HepG2 (cell line): Measurements from ENCODE around the gene TBATA. TPM values are rescaled to one million over a fixed set of nuclear protein-coding genes. Genes with fewer than 3 reads are reported as not detected.
A peak's percentile ranks its signal among the peaks of the same experiment; 100 is the strongest.

Source experiments
- ATAC-seq: fragments of 200-7000 bp; cut with Tn5 transposase; 3 replicates; pipeline ENCODE4 v1.9.1; 2020; ENCODE audit warnings: mild to moderate bottlenecking, moderate library complexity
- BruUV-seq: library from RNA; stranded (reverse); fragments of 400-500 nt; replicated peaks from 2 replicates; lab custom pipeline; 2021; lab: Mats Ljungman, UMichigan
- CTCF ChIA-PET: fragments of 300-600 bp; formaldehyde crosslinking; extraction: SDS; loops from one replicate; lab custom pipeline; 2021; ENCODE audit warnings: low total read pairs, inconsistent platforms, low intra/inter-chr PET ratio; lab: Yijun Ruan, JAX
- POLR2A ChIA-PET: fragments of 350-600 bp; sonication (Branson Sonifier 250); formaldehyde crosslinking; loops from one replicate; lab custom pipeline; 2020; ENCODE audit warnings: antibody characterized with exemption, inconsistent platforms; lab: Yijun Ruan, JAX
- DNase-seq: peaks from one replicate; pipeline ENCODE4 v3.0.0-alpha.2; 2015; ENCODE audit warnings: low spot score
- FAIRE-seq: peaks from 3 replicates; lab custom pipeline; 2011; peaks lifted over from hg19 to GRCh38; lab: Jason Lieb, UNC
- H2AFZ ChIP-seq: one replicate; pipeline ENCODE4 v1.6.1; 2011; ENCODE audit warnings: low read length, inconsistent platforms
- H3K27ac ChIP-seq: fragments of 300-600 bp; 3 replicates; pipeline ENCODE4 v1.8.0; 2011; ENCODE audit warnings: mixed run types, mild to moderate bottlenecking, mixed read lengths, low read length, inconsistent platforms; ENCODE audit not compliant: insufficient read depth; ENCODE audit errors: extremely low read length
- H3K27me3 ChIP-seq, 2 experiments: fragments of 200-600 bp in 1 of 2; 2 replicates in 1 of 2; 3 replicates in 1 of 2; pipeline versions ENCODE4 v1.6.0 to v1.8.0; 2011; ENCODE audit warnings: low read length in 2 of 2, mild to moderate bottlenecking in 2 of 2, moderate library complexity in 2 of 2, inconsistent platforms in 1 of 2; ENCODE audit not compliant: insufficient read depth in 2 of 2, control insufficient read depth in 1 of 2
- H3K36me3 ChIP-seq, 2 experiments: fragments of 200-600 bp in 1 of 2; replicated peaks in 1 of 2; 2 replicates in 1 of 2; 3 replicates in 1 of 2; pipeline versions ENCODE4 v1.5.1 to v1.8.0; 2011; ENCODE audit warnings: low read length in 2 of 2, inconsistent platforms in 1 of 2; ENCODE audit not compliant: insufficient read depth in 2 of 2, control insufficient read depth in 1 of 2
- H3K4me1 ChIP-seq: 2 replicates; pipeline ENCODE4 v1.5.1; 2012; ENCODE audit warnings: low read length, inconsistent platforms; ENCODE audit not compliant: insufficient read depth
- H3K4me2 ChIP-seq: 2 replicates; pipeline ENCODE4 v1.6.0; 2011; ENCODE audit warnings: low read depth, low read length, inconsistent platforms
- H3K4me3 ChIP-seq, 3 experiments: fragments of 200-600 bp in 1 of 3; sonication (generic), shearing (Covaris generic) in 1 of 3; replicated peaks in 1 of 3; 2 replicates each; pipeline ENCODE4 v1.5.1; 2011 to 2016; ENCODE audit warnings: low read length in 3 of 3, inconsistent platforms in 2 of 3, low read depth in 2 of 3, mild to moderate bottlenecking in 2 of 3, control low read depth in 1 of 3, mixed read lengths in 1 of 3; ENCODE audit not compliant: insufficient read depth in 1 of 3
- H3K79me2 ChIP-seq: one replicate; pipeline ENCODE4 v1.6.1; 2011; ENCODE audit warnings: low read length, inconsistent platforms; ENCODE audit not compliant: insufficient read depth
- H3K9ac ChIP-seq: 2 replicates; pipeline ENCODE4 v1.6.0; 2011; ENCODE audit warnings: mild to moderate bottlenecking, low read depth, low read length, inconsistent platforms; ENCODE audit not compliant: insufficient read depth
- H3K9me3 ChIP-seq: 2 replicates; pipeline ENCODE4 v1.5.1; 2012; ENCODE audit warnings: mild to moderate bottlenecking, low read length
- H4K20me1 ChIP-seq: 2 replicates; pipeline ENCODE4 v1.6.0; 2011; ENCODE audit warnings: inconsistent platforms, mild to moderate bottlenecking, low read length, moderate library complexity; ENCODE audit not compliant: insufficient read depth
- AHR ChIP-seq: IDR thresholded peaks from 2 replicates; pipeline ENCODE4 v1.6.1; 2018; ENCODE audit warnings: missing genetic modification reagents, missing compliant biosample characterization
- ARNT2 ChIP-seq: sonication (generic); formaldehyde crosslinking; IDR thresholded peaks from 2 replicates; pipeline ENCODE4 v1.8.0; 2022; ENCODE audit warnings: mild to moderate bottlenecking, low read depth, missing genetic modification reagents, moderate library complexity
- ATRX ChIP-seq: sonication (generic); formaldehyde crosslinking; IDR thresholded peaks from 2 replicates; pipeline ENCODE4 v1.4.0; 2020; ENCODE audit warnings: missing genetic modification reagents, borderline replicate concordance
- GABPA ChIP-seq, 2 experiments: IDR thresholded peaks; 2 replicates each; pipeline ENCODE4 v1.6.1; 2011 to 2016; ENCODE audit warnings: low read depth in 2 of 2, low read length in 1 of 2, missing biosample characterization in 1 of 2, missing genetic modification characterization in 1 of 2
- KDM4B ChIP-seq: sonication (generic); formaldehyde crosslinking; IDR thresholded peaks from 2 replicates; pipeline ENCODE4 v1.4.0; 2020; ENCODE audit warnings: missing genetic modification reagents
- POLR2AphosphoS2 ChIP-seq: IDR thresholded peaks from 2 replicates; pipeline ENCODE4 v1.6.1; 2011; ENCODE audit warnings: low read depth, low read length, improper control_type of control experiment
- PRDM15 ChIP-seq: sonication (generic); formaldehyde crosslinking; IDR thresholded peaks from 2 replicates; pipeline ENCODE4 v1.4.0; 2020; ENCODE audit warnings: missing genetic modification reagents
- RFX5 ChIP-seq: IDR thresholded peaks from 2 replicates; pipeline ENCODE4 v1.6.1; 2011; ENCODE audit warnings: low read depth, low read length, improper control_type of control experiment
- SMAD9 ChIP-seq: sonication (generic); formaldehyde crosslinking; IDR thresholded peaks from 2 replicates; pipeline ENCODE4 v1.5.1; 2020; ENCODE audit warnings: mild to moderate bottlenecking, missing genetic modification reagents
- SOX13 ChIP-seq, 3 experiments: fragments of 450-650 bp in 1 of 3; sonication (generic) in 1 of 3; formaldehyde crosslinking in 1 of 3; IDR thresholded peaks in 2 of 3; conservative IDR thresholded peaks in 1 of 3; 2 replicates each; pipeline versions ENCODE4 v1.5.0 to v1.6.1; 2016 to 2020; ENCODE audit warnings: antibody characterized with exemption in 1 of 3, mild to moderate bottlenecking in 1 of 3, missing compliant biosample characterization in 1 of 3, missing genetic modification reagents in 1 of 3, moderate library complexity in 1 of 3
- STAG1 ChIP-seq: sonication (generic); formaldehyde crosslinking; IDR thresholded peaks from 2 replicates; pipeline ENCODE4 v1.4.0; 2020; ENCODE audit warnings: missing genetic modification reagents
- ZNF205 ChIP-seq: IDR thresholded peaks from 2 replicates; pipeline ENCODE4 v1.6.1; 2018; ENCODE audit warnings: missing biosample characterization, missing genetic modification reagents
- ZNF280B ChIP-seq: sonication (generic); formaldehyde crosslinking; IDR thresholded peaks from 2 replicates; pipeline ENCODE4 v1.5.0; 2020; ENCODE audit warnings: missing genetic modification reagents, mild to moderate bottlenecking, borderline replicate concordance
- ZNF292 ChIP-seq: sonication (generic); formaldehyde crosslinking; IDR thresholded peaks from 2 replicates; pipeline ENCODE4 v1.8.1; 2022; ENCODE audit warnings: mild to moderate bottlenecking, low read depth, missing genetic modification reagents, borderline replicate concordance
- ZNF713 ChIP-seq: sonication (generic); formaldehyde crosslinking; IDR thresholded peaks from 2 replicates; pipeline ENCODE4 v1.4.0; 2020; ENCODE audit warnings: mild to moderate bottlenecking, missing genetic modification reagents
- ZNF749 ChIP-seq: sonication (generic); formaldehyde crosslinking; IDR thresholded peaks from 2 replicates; pipeline ENCODE4 v1.8.0; 2022; ENCODE audit warnings: mild to moderate bottlenecking, missing genetic modification reagents, moderate library complexity, borderline replicate concordance
- ZNF839 ChIP-seq: sonication (generic); formaldehyde crosslinking; IDR thresholded peaks from 2 replicates; pipeline ENCODE4 v1.4.0; 2020; ENCODE audit warnings: missing genetic modification reagents, mild to moderate bottlenecking, borderline replicate concordance
- WGBS: methylation state at CpG from one replicate; pipeline ENCODE4 v1.1.6; 2017; ENCODE audit warnings: low lambda C conversion rate; 5-methylcytosine and 5-hydroxymethylcytosine counted together
- in situ Hi-C: cut with HindIII; loops from 2 replicates; pipeline ENCODE4 v1.10.0; 2017; ENCODE audit warnings: low pct_unique_long_range_greater_than_20kb; ENCODE audit not compliant: extremely low pct_ligation_motif_present
- intact Hi-C: fragments of 100-400 bp; cut with micrococcal nuclease; formaldehyde crosslinking; loops from one replicate; pipeline ENCODE4 v1.10.0; 2022; ENCODE audit not compliant: unreplicated experiment
- polyA plus RNA-seq, 8 experiments: library from polyadenylated mRNA; depleted of rRNA in 3 of 8; stranded (reverse) in 7 of 8; unstranded in 1 of 8; fragments of >200 nt; fragmentation: Illumina TruSeq in 4 of 8; extraction: Trizol in 4 of 8; gene quantifications; 2 replicates each; pipeline versions ENCODE4 v1.2.1 to v1.2.3, GENCODE V29; 2011 to 2016; ENCODE audit warnings: low read depth in 4 of 8, missing spikeins in 1 of 8, mixed read lengths in 1 of 8; ENCODE audit not compliant: insufficient read depth in 1 of 8
- total RNA-seq, 5 experiments: library from RNA; depleted of rRNA; stranded (reverse); fragments of >200 nt; fragmentation: Illumina TruSeq; extraction: Trizol; gene quantifications; 2 replicates each; pipeline ENCODE4 v1.2.3, GENCODE V29; 2016; ENCODE audit warnings: low read depth in 1 of 5

TBATA gene
- total and polyA plus RNA-seq, 2 of the 13 experiments (the other 11 are each of a cell fraction or from before 2014, with no cell fraction given): not detected

GRCh38 chr10:70761031-70761601, 24.1 kb downstream of the TBATA start (continued):
- peak; percentile 64 for TF ChIP-seq STAG1

GRCh38 chr10:70760271-70760787, 24.8 kb downstream of the TBATA start:
- no peaks in the 10 kb centered on the region for H4K20me1 ChIP-seq
- BruUV-seq: no TSS peak
- H3K4me3 ChIP-seq: no peak overlapping the region
- intact Hi-C loops: loop anchor here (5.0 kb wide), 1 partner anchor 117 kb away; no protein-coding TSS in a partner anchor
- WGBS: 63% methylated on average over 4 of the region's 12 CpGs
- in situ Hi-C loops: loop anchor here (5.0 kb wide), 1 partner anchor 213 kb away; no protein-coding TSS in a partner anchor
- peaks cover 6% of the 10 kb centered on the region; the same call in 1 of the 2 replicates for H3K4me1 ChIP-seq
- no peaks in the 10 kb centered on the region for H3K27me3 ChIP-seq
- no peaks in the 10 kb centered on the region for H3K36me3 ChIP-seq
- DNase-seq (no peak), ATAC-seq (no peak; the same call in 2 of the 3 replicates), FAIRE-seq (no peak)
- H3K9me3 ChIP-seq: no peaks in the 10 kb centered on the region
- CTCF ChIA-PET: interaction anchor here (2.7 kb wide), 1 partner anchor 201 kb away, joined by 26 read pairs; no protein-coding TSS in a partner anchor
- no peak overlapping the region for H3K9ac ChIP-seq
- no peaks in the 10 kb centered on the region for H3K79me2 ChIP-seq
- no peak overlapping the region for H3K27ac ChIP-seq
- POLR2A ChIA-PET: no interaction called here
- no peak overlapping the region for H2AFZ ChIP-seq
- H3K4me2 ChIP-seq: no peak overlapping the region
- TF ChIP-seq ARNT2: no peak
- TF ChIP-seq ZNF280B: no peak
- TF ChIP-seq PRDM15 (CRISPR knock-in tag): no peak
- TF ChIP-seq ATRX (CRISPR knock-in tag): no peak
- TF ChIP-seq POLR2AphosphoS2: no peak
- no peak for TF ChIP-seq AHR (CRISPR knock-in tag)
- no peak for TF ChIP-seq ZNF713 (CRISPR knock-in tag)
- TF ChIP-seq SOX13 (IDR thresholded peaks at IDR 0.05): no peak
- TF ChIP-seq SOX13 (CRISPR knock-in tag; conservative IDR thresholded peaks at IDR 0.05 in 1 of 2, IDR thresholded peaks at IDR 0.05 in 1 of 2): no peak
- TF ChIP-seq SMAD9: no peak
- TF ChIP-seq ZNF205 (CRISPR knock-in tag): no peak
- TF ChIP-seq GABPA (IDR thresholded peaks at IDR 0.05; ENCODE audit: low read depth, low read length): no peak
- no peak for TF ChIP-seq GABPA (CRISPR knock-in tag; IDR thresholded peaks at IDR 0.05; ENCODE audit: low read depth)
- no peak for TF ChIP-seq ZNF839
- TF ChIP-seq ZNF292 (CRISPR knock-in tag): no peak
- no peak for TF ChIP-seq ZNF749
- no peak for TF ChIP-seq KDM4B (CRISPR knock-in tag)
- TF ChIP-seq RFX5: no peak
